IMR-90 (cell line): ENCODE data around the gene VPS8. TPM values are rescaled to one million over a fixed set of nuclear protein-coding genes. Genes with fewer than 3 reads are reported as not detected.

Source experiments
- ATAC-seq: fragments of 200-7000 bp; cut with Tn5 transposase; 2 replicates; pipeline ENCODE4 v1.9.1; 2020; ENCODE audit warnings: low read depth, mild to moderate bottlenecking, moderate library complexity
- BruUV-seq: library from RNA; stranded (reverse); fragments of 400-500 nt; replicated peaks from 2 replicates; lab custom pipeline; 2021; lab: Mats Ljungman, UMichigan
- CTCF ChIA-PET: fragments of 300-600 bp; formaldehyde crosslinking; extraction: SDS; loops from one replicate; lab custom pipeline; 2021; ENCODE audit warnings: antibody characterized with exemption; lab: Yijun Ruan, JAX
- POLR2A ChIA-PET: fragments of 300-600 bp; sonication (Branson Sonifier 250); formaldehyde crosslinking; loops from one replicate; lab custom pipeline; 2022; ENCODE audit warnings: antibody characterized with exemption; ENCODE audit not compliant: unreplicated experiment; lab: Charles Lee
- DNase-seq: peaks from one replicate; pipeline ENCODE4 v3.0.0; 2013
- H2AFZ ChIP-seq: replicated peaks from 2 replicates; pipeline ENCODE3; 2013; ENCODE audit warnings: low read length, mild to moderate bottlenecking; ENCODE audit not compliant: poor library complexity
- H2AK5ac ChIP-seq: 2 replicates; pipeline ENCODE4 v1.6.1; 2013; ENCODE audit warnings: low read depth, low read length, inconsistent platforms
- H2AK9ac ChIP-seq: replicated peaks from 2 replicates; pipeline ENCODE3; 2013; ENCODE audit warnings: mild to moderate bottlenecking, low read depth, low read length, moderate library complexity; ENCODE audit not compliant: poor library complexity
- H2BK120ac ChIP-seq: 2 replicates; pipeline ENCODE4 v1.6.1; 2013; ENCODE audit warnings: low read depth, low read length, inconsistent platforms
- H2BK15ac ChIP-seq: 3 replicates; pipeline ENCODE4 v1.6.1; 2013; ENCODE audit warnings: low read depth, low read length, inconsistent platforms
- H2BK20ac ChIP-seq: 2 replicates; pipeline ENCODE4 v1.6.1; 2013; ENCODE audit warnings: low read depth, mild to moderate bottlenecking, inconsistent platforms, low read length, moderate library complexity
- H2BK5ac ChIP-seq: 2 replicates; pipeline ENCODE4 v1.6.1; 2013; ENCODE audit warnings: mild to moderate bottlenecking, low read depth, low read length, inconsistent platforms; ENCODE audit not compliant: poor library complexity, severe bottlenecking
- H3K14ac ChIP-seq: replicated peaks from 2 replicates; pipeline ENCODE4 v1.6.1; 2013; ENCODE audit warnings: low read depth, low read length, inconsistent platforms
- H3K18ac ChIP-seq: 2 replicates; pipeline ENCODE4 v1.6.1; 2013; ENCODE audit warnings: low read depth, low read length, control low read depth
- H3K23ac ChIP-seq: 2 replicates; pipeline ENCODE4 v1.6.1; 2013; ENCODE audit warnings: low read depth, low read length, inconsistent platforms
- H3K27ac ChIP-seq: 2 replicates; pipeline ENCODE4 v1.5.1; 2013; ENCODE audit warnings: mild to moderate bottlenecking, control low read depth, low read length; ENCODE audit not compliant: insufficient read depth
- H3K27me3 ChIP-seq: 2 replicates; pipeline ENCODE4 v1.6.1; 2013; ENCODE audit warnings: low read length; ENCODE audit not compliant: control insufficient read depth, insufficient read depth
- H3K36me3 ChIP-seq: 2 replicates; pipeline ENCODE4 v1.6.1; 2013; ENCODE audit warnings: low read length, mixed read lengths; ENCODE audit not compliant: control insufficient read depth, insufficient read depth
- H3K4ac ChIP-seq: 2 replicates; pipeline ENCODE4 v1.6.1; 2013; ENCODE audit warnings: low read depth, low read length, inconsistent platforms
- H3K4me1 ChIP-seq: 2 replicates; pipeline ENCODE4 v1.6.1; 2013; ENCODE audit warnings: low read length, mixed read lengths; ENCODE audit not compliant: control insufficient read depth, insufficient read depth
- H3K4me2 ChIP-seq: 2 replicates; pipeline ENCODE4 v1.6.1; 2013; ENCODE audit warnings: low read depth, mild to moderate bottlenecking, control low read depth, low read length, moderate library complexity
- H3K4me3 ChIP-seq: 2 replicates; pipeline ENCODE4 v1.5.1; 2013; ENCODE audit warnings: low read depth, mild to moderate bottlenecking, control low read depth, low read length, moderate library complexity; ENCODE audit not compliant: insufficient read depth
- H3K56ac ChIP-seq: 2 replicates; pipeline ENCODE4 v1.6.1; 2013; ENCODE audit warnings: low read length, inconsistent platforms; ENCODE audit not compliant: insufficient read depth; ENCODE audit errors: extremely low read depth
- H3K79me1 ChIP-seq, 2 experiments: 2 replicates each; pipeline ENCODE4 v1.6.1; 2013; ENCODE audit warnings: low read length in 2 of 2, inconsistent platforms in 1 of 2, low read depth in 1 of 2
- H3K9ac ChIP-seq: 2 replicates; pipeline ENCODE4 v1.6.1; 2013; ENCODE audit warnings: low read depth, low read length, control low read depth
- H3K9me1 ChIP-seq: 2 replicates; pipeline ENCODE4 v1.6.1; 2013; ENCODE audit warnings: low read length, inconsistent platforms; ENCODE audit not compliant: insufficient read depth
- H3K9me3 ChIP-seq: 2 replicates; pipeline ENCODE4 v1.6.1; 2013; ENCODE audit warnings: low read length; ENCODE audit not compliant: control insufficient read depth, insufficient read depth
- H4K20me1 ChIP-seq: 2 replicates; pipeline ENCODE4 v1.6.1; 2013; ENCODE audit warnings: low read length, inconsistent platforms; ENCODE audit not compliant: insufficient read depth
- H4K5ac ChIP-seq: 2 replicates; pipeline ENCODE4 v1.6.1; 2013; ENCODE audit warnings: mild to moderate bottlenecking, low read depth, low read length, control low read depth
- H4K8ac ChIP-seq, 2 experiments: 2 replicates each; pipeline ENCODE4 v1.6.1; 2013; ENCODE audit warnings: low read depth in 2 of 2, low read length in 2 of 2, control low read depth in 1 of 2, inconsistent platforms in 1 of 2
- H4K91ac ChIP-seq: 2 replicates; pipeline ENCODE4 v1.6.1; 2013; ENCODE audit warnings: low read depth, low read length, inconsistent platforms; ENCODE audit not compliant: insufficient read depth
- FOS ChIP-seq: fragments of 150-350 bp; IDR thresholded peaks from 2 replicates; pipeline ENCODE4 v1.6.1; 2016; ENCODE audit warnings: low read depth, low read length
- NFE2L2 ChIP-seq: fragments of 150-350 bp; IDR thresholded peaks from 2 replicates; pipeline ENCODE4 v1.6.1; 2016; ENCODE audit warnings: low read depth, mild to moderate bottlenecking, low read length
- dilution Hi-C: fragments of 300-500 bp; cut with HindIII; formaldehyde crosslinking; loops from one replicate; pipeline ENCODE4 v1.14.3; 2018; ENCODE audit warnings: low sequenced_read_pairs; ENCODE audit not compliant: unreplicated experiment
- in situ Hi-C: fragments of 300-500 bp; cut with MboI; formaldehyde crosslinking; loops from 3 replicates; pipeline ENCODE4 v1.14.3; 2019; ENCODE audit warnings: low sequenced_read_pairs, inconsistent platforms, mixed read lengths
- intact Hi-C: fragments of 100-400 bp; cut with micrococcal nuclease; formaldehyde crosslinking; loops from 2 replicates; pipeline ENCODE4 v1.10.0; 2022
- polyA plus RNA-seq, 3 experiments: library from polyadenylated mRNA; depleted of rRNA; stranded (reverse); fragments of >200 nt; gene quantifications; 2 replicates each; pipeline ENCODE4 v1.2.3, GENCODE V29; 2012; ENCODE audit warnings: low replicate concordance in 1 of 3
- total RNA-seq: library from RNA; depleted of rRNA; stranded (reverse); fragments of >200 nt; gene quantifications from 2 replicates; pipeline ENCODE4 v1.2.3, GENCODE V29; 2012

The VPS8 gene
- total and polyA plus RNA-seq, 2 of the 4 experiments (the other 2 are of a cell fraction): 14.0 to 56.1 TPM

DNA sequence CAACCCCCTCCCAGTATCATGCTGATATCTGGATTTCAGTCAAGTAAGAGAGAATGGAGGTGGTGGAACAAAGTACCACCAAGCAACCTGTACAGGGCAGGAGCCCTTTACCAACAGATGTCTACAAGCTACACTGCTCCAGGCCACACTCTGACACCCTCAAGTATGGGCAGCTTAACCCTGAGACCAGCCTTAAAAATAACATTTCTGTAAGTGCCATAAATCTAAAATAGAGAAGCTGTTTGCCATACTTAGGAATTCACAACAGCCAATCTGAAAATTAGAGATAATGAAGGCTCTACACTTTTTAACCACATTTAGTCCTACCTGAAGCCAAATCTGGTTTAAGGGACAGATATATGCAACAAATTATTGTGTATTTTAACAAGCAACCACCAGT is 281.1 kb downstream of the VPS8 start:
- no peak overlapping the region for H2BK5ac ChIP-seq
- ChIA-PET POLR2A (no interaction called here), CTCF (no interaction called here)
- no peak overlapping the region for H3K27ac ChIP-seq
- H4K20me1 ChIP-seq: no peaks in the 10 kb centered on the region
- H4K5ac ChIP-seq: no peak overlapping the region
- no TSS peak for BruUV-seq
- no peaks in the 10 kb centered on the region for H3K4me1 ChIP-seq
- H2AFZ ChIP-seq: no peak overlapping the region
- in situ Hi-C loops (no loop called here), dilution Hi-C loops (no loop called here), intact Hi-C loops (no loop called here)
- no peaks in the 10 kb centered on the region for H3K36me3 ChIP-seq
- no peak overlapping the region for H2AK5ac ChIP-seq
- H3K18ac ChIP-seq: no peak overlapping the region
- no peak overlapping the region for H4K8ac ChIP-seq
- no peak overlapping the region for H3K4me2 ChIP-seq
- TF ChIP-seq NFE2L2 (no peak), FOS (no peak)
- no peak for DNase-seq
- no peak overlapping the region for H2BK15ac ChIP-seq
- no peak overlapping the region for H2AK9ac ChIP-seq
- H3K79me1 ChIP-seq: no peaks in the 10 kb centered on the region
- no peak overlapping the region for H3K4me3 ChIP-seq
- no peak overlapping the region for H2BK20ac ChIP-seq
- H3K23ac ChIP-seq: no peak overlapping the region
- H3K9me1 ChIP-seq: no peaks in the 10 kb centered on the region
- H2BK120ac ChIP-seq: no peak overlapping the region
- H3K9me3 ChIP-seq: no peaks in the 10 kb centered on the region
- no peak for ATAC-seq
- no peak overlapping the region for H3K9ac ChIP-seq
- H3K27me3 ChIP-seq: no peaks in the 10 kb centered on the region; the same call in 1 of the 2 replicates
- H4K91ac ChIP-seq: no peak overlapping the region
- no peak overlapping the region for H3K4ac ChIP-seq
- H3K14ac ChIP-seq: no peak overlapping the region
- no peak overlapping the region for H3K56ac ChIP-seq
